SK-MEL-5 (cell line): ENCODE data around the gene CRTC2. TPM values are rescaled to one million over a fixed set of nuclear protein-coding genes. Genes with fewer than 3 reads are reported as not detected.
A peak's percentile ranks its signal among the peaks of the same experiment; 100 is the strongest.
"Not testable (repeated sequence)": the region's sequence is repeated elsewhere in the genome, so short reads cannot be mapped to it uniquely, and the experiment has no call there.

Experiments used
- DNase-seq: peaks from one replicate; pipeline ENCODE4 v3.0.0-alpha.2; 2016; ENCODE audit warnings: low read depth, low spot score
- in situ Hi-C: cut with HindIII; loops from 2 replicates; pipeline ENCODE4 v1.10.0; 2016; ENCODE audit warnings: low sequenced_read_pairs, high pct_unique_total_duplicates, low pct_unique_long_range_greater_than_20kb
- polyA plus RNA-seq, 2 experiments: library from polyadenylated mRNA; depleted of rRNA; stranded (reverse); fragments of >200 nt; gene quantifications; 2 replicates each; pipeline ENCODE4 v1.2.3, GENCODE V29; 2015
- total RNA-seq: library from RNA; depleted of rRNA; stranded (reverse); fragments of >200 nt; shearing (Covaris generic); gene quantifications from 2 replicates; pipeline ENCODE4 v1.2.3, GENCODE V29; 2014; rRNA removed

CRTC2 gene
- 11.1 and 14.8 TPM in 2 replicates for total RNA-seq
- 44.4 and 50.0 TPM in 2 replicates for polyA plus RNA-seq (2015; cell fraction: cytosol; rRNA removed)
- 75.0 and 121 TPM in 2 replicates for polyA plus RNA-seq (2015; cell fraction: nucleus; rRNA removed)

- in situ Hi-C loops, result no loop called here
- DNase-seq, result peak; percentile 100
Measured at GRCh38 chr1:153958111-153958960, at the start of gene CRTC2. Gene CRTC2, minus strand, starts transcription at chr1:153958612. Its CDS starts 115 bp downstream, at chr1:153958497.

DNA sequence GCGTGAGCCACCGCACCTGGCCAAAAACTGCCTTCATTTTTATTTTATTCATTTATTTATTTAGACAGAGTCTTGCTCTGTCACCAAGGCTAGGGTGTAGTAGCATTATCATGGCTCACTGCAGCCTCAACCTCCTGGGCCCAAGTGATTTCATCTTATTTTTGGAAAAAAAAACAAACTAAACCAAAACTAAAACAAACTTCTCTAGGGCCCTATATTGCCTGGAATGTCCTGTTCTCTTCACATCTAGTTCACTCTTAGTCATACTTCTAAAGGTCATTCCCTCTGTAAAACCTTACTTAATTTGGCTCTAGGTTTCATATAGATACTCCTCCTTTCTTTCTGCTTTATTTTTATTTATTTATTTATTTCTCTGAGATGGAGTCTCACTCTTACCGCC, 47.7 kb upstream of the CRTC2 start:
- DNase-seq, result no peak
- in situ Hi-C loops, result no loop called here

GRCh38 chr1:154000420-154000819, 42.0 kb upstream of the CRTC2 start:
- DNase-seq, result no peak
- in situ Hi-C loops, result no loop called here

DNA sequence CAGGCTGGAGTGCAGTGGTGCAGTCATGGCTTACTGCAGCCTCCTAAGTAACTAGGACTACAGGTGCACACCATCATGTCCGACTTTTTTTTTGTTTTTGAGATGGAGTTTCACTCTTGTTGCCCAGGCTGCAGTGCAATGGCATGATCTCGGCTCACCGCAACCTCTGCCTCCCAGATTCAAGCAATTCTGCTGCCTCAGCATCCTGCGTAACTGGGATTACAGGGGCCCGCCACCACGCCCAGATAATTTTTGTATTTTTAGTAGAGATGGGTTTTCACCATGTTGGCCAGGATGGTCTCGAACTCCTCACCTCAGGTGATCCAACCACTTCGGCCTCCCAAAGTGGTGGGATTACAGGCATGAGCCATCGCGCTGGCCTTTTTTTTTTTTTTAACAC, 38.5 kb upstream of the CRTC2 start:
- in situ Hi-C loops, result loop anchor here (25.0 kb wide), 1 partner anchor 185 kb away; no protein-coding TSS in a partner anchor
- not testable (repeated sequence) for DNase-seq

DNA sequence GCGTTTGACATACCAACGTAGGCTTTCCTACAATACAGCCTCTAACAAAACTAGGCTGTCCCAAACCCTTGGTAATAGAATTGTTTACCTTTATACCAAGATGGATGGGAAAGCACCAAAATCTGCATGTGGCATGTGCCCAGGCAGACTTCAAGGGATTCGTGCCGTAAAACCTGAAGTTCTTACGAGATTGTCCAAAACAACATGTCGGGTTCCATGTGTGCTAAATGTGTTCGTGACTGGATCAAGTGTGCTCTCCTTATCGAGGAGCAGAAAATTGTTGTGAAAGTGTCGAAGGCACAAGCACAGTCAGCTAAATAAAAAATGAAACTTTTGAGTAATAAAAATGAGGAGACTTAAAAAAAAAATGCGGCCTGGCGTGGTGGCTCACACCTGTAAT, 37.2 kb upstream of the CRTC2 start:
- in situ Hi-C loops, result loop anchor here (25.0 kb wide), 1 partner anchor 183 kb away; no protein-coding TSS in a partner anchor
- DNase-seq, result no peak

- in situ Hi-C loops, result loop anchor here (25.0 kb wide), 1 partner anchor 183 kb away; no protein-coding TSS in a partner anchor
- no peak for DNase-seq
Measured at GRCh38 chr1:153995202-153995601, 36.8 kb upstream of the CRTC2 start.

GRCh38 chr1:153991806-153992205, 33.4 kb upstream of the CRTC2 start:
- in situ Hi-C loops, result loop anchor here (25.0 kb wide), 1 partner anchor 180 kb away; no protein-coding TSS in a partner anchor
- DNase-seq, result no peak

GRCh38 chr1:153991151-153991630, 32.8 kb upstream of the CRTC2 start:
- no peak for DNase-seq
- in situ Hi-C loops, result loop anchor here (25.0 kb wide), 1 partner anchor 179 kb away; no protein-coding TSS in a partner anchor

GRCh38 chr1:153990468-153991150, 32.2 kb upstream of the CRTC2 start, which contains the start of gene RPS27:
Gene RPS27, plus strand, starts transcription at chr1:153990762. Its CDS starts 35 bp downstream, at chr1:153990797.
- DNase-seq, result peak; percentile 100
- in situ Hi-C loops, result loop anchor here (25.0 kb wide), 1 partner anchor 178 kb away; no protein-coding TSS in a partner anchor

DNA sequence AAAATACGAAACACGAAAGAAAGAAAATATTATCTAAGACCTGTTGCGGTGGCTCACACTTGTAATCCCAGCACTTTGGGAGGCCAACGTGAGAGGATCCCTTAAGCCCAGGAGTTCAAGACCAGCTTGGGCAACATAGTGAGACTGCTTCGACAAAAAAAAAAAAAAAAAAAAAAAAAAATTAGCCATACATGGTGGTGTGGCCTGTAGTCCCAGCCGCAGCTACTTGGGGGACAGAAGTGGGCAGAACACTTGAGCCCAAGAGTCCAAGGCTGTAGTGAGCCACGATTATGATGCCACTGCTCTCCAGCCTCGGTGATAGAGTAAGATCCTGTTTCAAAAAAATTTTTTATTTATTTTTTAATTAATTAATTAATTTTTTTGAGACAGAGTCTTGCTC, 29.2 kb upstream of the CRTC2 start:
- no peak for DNase-seq
- in situ Hi-C loops, result loop anchor here (25.0 kb wide), 1 partner anchor 175 kb away; no protein-coding TSS in a partner anchor

- in situ Hi-C loops, result loop anchor here (25.0 kb wide), 1 partner anchor 174 kb away; no protein-coding TSS in a partner anchor
- DNase-seq, result peak; percentile 93
Measured at GRCh38 chr1:153985941-153986761, 27.7 kb upstream of the CRTC2 start, which contains the start of gene RAB13. Gene RAB13, minus strand, starts transcription at chr1:153986339. Its CDS starts 103 bp downstream, at chr1:153986236.

DNA sequence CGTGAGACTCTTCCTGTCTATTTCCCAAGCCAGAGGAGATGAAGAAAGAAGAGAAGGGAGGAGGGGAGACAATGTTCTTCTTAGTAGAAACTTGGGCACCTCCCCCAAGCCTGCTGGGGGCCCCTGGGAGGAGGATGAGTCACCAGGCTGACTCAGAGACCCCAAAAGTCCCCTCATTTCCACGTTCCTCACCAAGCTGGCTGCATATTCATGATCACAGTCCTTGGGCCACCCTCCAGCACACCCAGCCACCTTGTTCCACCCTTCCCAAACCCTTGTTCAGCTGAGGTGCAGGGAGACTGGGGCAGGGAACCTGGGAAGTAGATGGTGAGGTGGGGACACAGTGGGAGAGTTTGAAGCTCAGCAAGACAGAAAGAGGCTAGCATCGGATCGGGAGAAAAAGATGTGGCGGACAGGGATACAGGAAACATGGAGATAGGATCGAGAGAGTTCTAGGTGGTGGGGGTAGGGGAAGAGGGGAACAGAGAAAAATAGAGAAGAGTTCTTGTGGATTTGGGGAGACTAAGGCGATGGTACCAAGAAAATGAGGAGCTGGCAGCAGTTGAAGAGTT, 27.0 kb upstream of the CRTC2 start:
- no peak for DNase-seq
- in situ Hi-C loops, result loop anchor here (25.0 kb wide), 1 partner anchor 173 kb away; no protein-coding TSS in a partner anchor

GRCh38 chr1:153984123-153984894, 25.9 kb upstream of the CRTC2 start:
- in situ Hi-C loops, result loop anchor here (25.0 kb wide), 1 partner anchor 172 kb away; no protein-coding TSS in a partner anchor
- DNase-seq, result no peak

GRCh38 chr1:153981735-153982134, 23.3 kb upstream of the CRTC2 start:
- not testable (repeated sequence) for DNase-seq
- in situ Hi-C loops, result loop anchor here (25.0 kb wide), 1 partner anchor 169 kb away; no protein-coding TSS in a partner anchor

DNA sequence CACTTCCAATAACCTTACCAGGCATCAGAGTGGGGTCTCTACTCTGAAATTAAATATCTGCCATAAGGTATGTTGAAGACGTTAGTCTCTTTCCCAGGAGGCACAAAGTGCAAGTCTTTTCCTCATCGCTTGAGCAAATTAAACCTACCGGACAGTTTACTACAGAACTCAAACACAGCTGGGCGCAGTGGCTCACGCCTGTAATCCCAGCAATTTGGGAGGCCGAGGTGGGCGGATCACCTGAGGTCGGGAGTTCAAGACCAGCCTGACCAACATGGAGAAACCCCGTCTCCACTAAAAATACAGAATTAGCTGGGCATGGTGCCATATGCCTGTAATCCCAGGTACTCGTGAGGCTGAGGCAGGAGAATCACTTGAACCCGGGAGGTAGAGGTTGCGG, 20.7 kb upstream of the CRTC2 start:
- DNase-seq, result not testable (repeated sequence)
- in situ Hi-C loops, result loop anchor here (25.0 kb wide), 1 partner anchor 167 kb away; no protein-coding TSS in a partner anchor
